Upper lobe of left lung (tissue), 4 donors: ENCODE measurements around the gene GRIA1.

Experiments used
- EP300 ChIP-seq, 4 donors: sonication (generic); formaldehyde crosslinking; IDR thresholded peaks; one replicate each; pipeline ENCODE4 v1.5.1; 2017; ENCODE audit warnings: antibody characterized with exemption in 4 of 4, control low read depth in 2 of 4
- POLR2A ChIP-seq, 4 donors: fragments of 450-650 bp; IDR thresholded peaks; one replicate each; pipeline ENCODE4 v1.5.1; 2016 to 2017; ENCODE audit warnings: antibody characterized with exemption in 4 of 4, mild to moderate bottlenecking in 2 of 4

DNA sequence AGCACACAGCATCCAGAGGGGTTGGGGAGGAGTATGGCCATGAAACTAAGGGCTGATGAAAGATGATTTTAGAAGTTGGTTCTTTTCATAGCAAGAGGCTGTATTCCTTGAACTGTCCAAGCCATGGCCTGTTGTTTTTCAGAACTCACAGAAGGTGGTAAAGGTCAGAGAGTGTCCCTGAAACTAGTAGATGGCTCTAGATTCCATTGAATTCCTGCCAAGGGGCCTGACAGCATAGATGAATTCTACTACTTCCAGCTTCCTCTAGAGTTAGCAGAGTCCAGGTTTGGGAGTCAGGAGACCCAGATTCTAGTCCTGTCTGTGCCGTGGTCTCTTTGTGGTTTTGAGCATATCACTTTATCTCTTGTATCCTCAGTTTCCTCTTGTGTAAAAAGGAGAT, 101.6 kb downstream of the GRIA1 start:
- TF ChIP-seq POLR2A (IDR thresholded peaks at IDR 0.05) (no peak), EP300 (IDR thresholded peaks at IDR 0.05) (no peak)
